Keratinocyte (primary cell): Measurements from ENCODE around the gene ACVR1. TPM values are rescaled to one million over a fixed set of nuclear protein-coding genes. Genes with fewer than 3 reads are reported as not detected.

Experiments
- DNase-seq: peaks from one replicate; pipeline ENCODE4 v3.0.0-alpha.2; 2011; ENCODE audit warnings: low read depth, missing footprints, low spot score
- FAIRE-seq: peaks from 2 replicates; lab custom pipeline; 2011; peaks lifted over from hg19 to GRCh38; lab: Jason Lieb, UNC
- H2AFZ ChIP-seq: 2 replicates; pipeline ENCODE4 v1.6.0; 2012; ENCODE audit warnings: low read length, control low read depth, inconsistent platforms; ENCODE audit not compliant: control insufficient read depth
- H3K27ac ChIP-seq: 2 replicates; pipeline ENCODE4 v1.5.1; 2011; ENCODE audit warnings: low read length; ENCODE audit not compliant: control insufficient read depth, insufficient read depth
- H3K27me3 ChIP-seq: 3 replicates; pipeline ENCODE4 v1.6.0; 2011; ENCODE audit warnings: low read length; ENCODE audit not compliant: control insufficient read depth, insufficient read depth; ENCODE audit errors: extremely low read depth
- H3K36me3 ChIP-seq, 2 experiments: 2 replicates in 1 of 2; 3 replicates in 1 of 2; pipeline ENCODE4 v1.5.1; 2011; ENCODE audit warnings: low read length in 2 of 2, mild to moderate bottlenecking in 1 of 2; ENCODE audit not compliant: control insufficient read depth in 2 of 2, insufficient read depth in 2 of 2; ENCODE audit errors: extremely low read depth in 1 of 2
- H3K4me1 ChIP-seq: 3 replicates; pipeline ENCODE4 v1.5.1; 2011; ENCODE audit warnings: low read length; ENCODE audit not compliant: control insufficient read depth, insufficient read depth; ENCODE audit errors: extremely low read depth
- H3K4me2 ChIP-seq: 3 replicates; pipeline ENCODE4 v1.6.0; 2011; ENCODE audit warnings: low read depth, low read length; ENCODE audit not compliant: control insufficient read depth, insufficient read depth; ENCODE audit errors: extremely low read depth
- H3K4me3 ChIP-seq, 3 experiments: fragments of 200-600 bp in 1 of 3; sonication (generic) in 1 of 3; 2 replicates in 2 of 3; 3 replicates in 1 of 3; pipeline ENCODE4 v1.5.1; 2011 to 2016; ENCODE audit warnings: low read length in 3 of 3, mild to moderate bottlenecking in 3 of 3, control low read depth in 2 of 3, inconsistent platforms in 1 of 3, low read depth in 1 of 3, mixed read lengths in 1 of 3, mixed run types in 1 of 3, moderate library complexity in 1 of 3; ENCODE audit not compliant: control insufficient read depth in 2 of 3, insufficient read depth in 2 of 3; ENCODE audit errors: extremely low read depth in 1 of 3
- H3K79me2 ChIP-seq: 2 replicates; pipeline ENCODE4 v1.6.0; 2012; ENCODE audit warnings: low read length; ENCODE audit not compliant: control insufficient read depth, insufficient read depth
- H3K9ac ChIP-seq: 3 replicates; pipeline ENCODE4 v1.6.0; 2011; ENCODE audit warnings: low read length; ENCODE audit not compliant: control insufficient read depth, insufficient read depth; ENCODE audit errors: extremely low read depth
- H3K9me1 ChIP-seq: 3 replicates; pipeline ENCODE4 v1.6.0; 2011; ENCODE audit warnings: low read length; ENCODE audit not compliant: control insufficient read depth, insufficient read depth; ENCODE audit errors: extremely low read depth
- H3K9me3 ChIP-seq: 2 replicates; pipeline ENCODE4 v1.5.1; 2012; ENCODE audit warnings: low read depth, low read length; ENCODE audit not compliant: control insufficient read depth
- H4K20me1 ChIP-seq: 3 replicates; pipeline ENCODE4 v1.6.0; 2011; ENCODE audit warnings: low read length; ENCODE audit not compliant: control insufficient read depth, insufficient read depth; ENCODE audit errors: extremely low read depth
- CTCF ChIP-seq, 3 experiments: IDR thresholded peaks in 1 of 3; conservative IDR thresholded peaks in 1 of 3; optimal IDR thresholded peaks in 1 of 3; 2 replicates in 2 of 3; 3 replicates in 1 of 3; pipeline versions ENCODE3 to v1.5.1; 2011; ENCODE audit warnings: low read length in 3 of 3, mild to moderate bottlenecking in 3 of 3, moderate library complexity in 2 of 3, control low read depth in 1 of 3, inconsistent platforms in 1 of 3; ENCODE audit not compliant: insufficient read depth in 2 of 3; ENCODE audit errors: extremely low read depth in 1 of 3
- EZH2 ChIP-seq: IDR thresholded peaks from one replicate; pipeline ENCODE4 v1.6.1; 2012; ENCODE audit warnings: inconsistent platforms, mild to moderate bottlenecking, low read length, moderate library complexity
- dilution Hi-C: fragments of 300-500 bp; cut with MboI; formaldehyde crosslinking; loops from one replicate; pipeline ENCODE4 v1.7.0; 2020; ENCODE audit warnings: low sequenced_read_pairs; ENCODE audit not compliant: extremely low pct_ligation_motif_present
- polyA plus RNA-seq, 5 experiments: library from polyadenylated mRNA; depleted of rRNA in 3 of 5; stranded (reverse) in 3 of 5; stranded (forward) in 1 of 5; unstranded in 1 of 5; fragments of >200 nt; gene quantifications; 1 replicate in 1 of 5; 2 replicates in 3 of 5; 3 replicates in 1 of 5; pipeline versions ENCODE4 v1.2.1 to v1.2.3, GENCODE V29; 2011 to 2012; ENCODE audit warnings: missing spikeins in 2 of 5, low read depth in 1 of 5, low replicate concordance in 1 of 5

ACVR1 gene
- polyA plus RNA-seq, 1 donor (not counting 4 experiments of a cell fraction or from before 2014, with no cell fraction given): 30.8 TPM

GRCh38 chr2:157809212-157809611 lies 66.9 kb downstream of the ACVR1 start:
- Histone ChIP-seq H3K4me3 (no peak overlapping the region), H3K27me3 (no peaks in the 10 kb centered on the region), H3K36me3 (peaks cover 0 to 2% of the 10 kb centered on the region in 2 experiments), H3K9me3 (no peaks in the 10 kb centered on the region), H3K9ac (no peak overlapping the region), H3K4me2 (no peak overlapping the region), H2AFZ (no peak overlapping the region), H3K9me1 (no peaks in the 10 kb centered on the region), H3K27ac (no peak overlapping the region), H3K4me1 (no peaks in the 10 kb centered on the region), H4K20me1 (no peaks in the 10 kb centered on the region), H3K79me2 (peaks cover 5% of the 10 kb centered on the region)
- DNase-seq: no peak
- dilution Hi-C loops: no loop called here
- no peak for FAIRE-seq
- TF ChIP-seq CTCF (optimal IDR thresholded peaks at IDR 0.05 in 1 of 3, IDR thresholded peaks at IDR 0.05 in 1 of 3, conservative IDR thresholded peaks at IDR 0.05 in 1 of 3; ENCODE audit: extremely low read depth in 1 of 3, insufficient read depth in 2 of 3, low read length in 3 of 3) (no peak), EZH2 (no peak)

DNA sequence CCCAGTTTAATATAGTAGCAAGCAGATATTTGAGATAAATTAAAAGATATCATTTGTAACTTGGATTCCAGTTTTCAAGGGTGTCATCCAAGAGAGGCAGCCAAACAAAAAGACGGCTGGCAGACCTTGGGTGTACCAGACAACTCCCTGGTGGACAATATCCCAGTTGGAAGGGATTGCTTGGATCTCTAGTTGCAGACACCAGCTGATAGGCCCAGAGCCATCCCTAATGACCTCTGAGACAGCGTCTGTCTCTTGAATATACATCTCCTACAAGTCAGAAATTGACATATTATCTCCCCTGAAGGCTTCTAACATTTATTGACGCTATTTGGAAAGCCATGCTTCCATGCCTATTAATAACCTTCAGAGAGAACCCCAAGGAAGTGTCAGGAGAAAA lies 67.7 kb downstream of the ACVR1 start:
- Histone ChIP-seq H3K9ac (no peak overlapping the region), H3K27ac (no peak overlapping the region), H3K9me1 (no peaks in the 10 kb centered on the region), H3K79me2 (peaks cover 5% of the 10 kb centered on the region), H3K9me3 (no peaks in the 10 kb centered on the region), H3K36me3 (peaks cover 0 to 2% of the 10 kb centered on the region in 2 experiments), H3K4me2 (no peak overlapping the region), H3K4me3 (no peak overlapping the region), H2AFZ (no peak overlapping the region), H3K27me3 (no peaks in the 10 kb centered on the region), H3K4me1 (no peaks in the 10 kb centered on the region), H4K20me1 (no peaks in the 10 kb centered on the region)
- no peak for FAIRE-seq
- TF ChIP-seq CTCF (optimal IDR thresholded peaks at IDR 0.05 in 1 of 3, IDR thresholded peaks at IDR 0.05 in 1 of 3, conservative IDR thresholded peaks at IDR 0.05 in 1 of 3; ENCODE audit: extremely low read depth in 1 of 3, insufficient read depth in 2 of 3, low read length in 3 of 3) (no peak), EZH2 (no peak)
- no peak for DNase-seq
- dilution Hi-C loops: no loop called here
